Activated T-cell treated with anti-CD3 and anti-CD28 coated beads, Interleukin-2, amount 50 U/mL, for 4 hours (primary cell): Measurements from ENCODE around the gene SEC31A. TPM values are rescaled to one million over a fixed set of nuclear protein-coding genes. Genes with fewer than 3 reads are reported as not detected.
"Not testable (repeated sequence)": the region's sequence is repeated elsewhere in the genome, so short reads cannot be mapped to it uniquely, and the experiment has no call there.

ENCODE experiments used
- ATAC-seq, 2 donors: fragments of 200-7000 bp; cut with Tn5 transposase; one replicate each; pipeline ENCODE4 v1.10.0; 2021
- DNase-seq: peaks from one replicate; pipeline ENCODE4 v3.0.0-alpha.2; 2020
- H3K27me3 Mint-ChIP-seq: one replicate; pipeline ENCODE4 v1.8.0; 2021; ENCODE audit warnings: low read depth, mixed read lengths
- H3K36me3 Mint-ChIP-seq: one replicate; pipeline ENCODE4 v1.8.0; 2022; ENCODE audit warnings: mixed read lengths; ENCODE audit not compliant: insufficient read depth
- H3K4me1 Mint-ChIP-seq: one replicate; pipeline ENCODE4 v1.8.0; 2021; ENCODE audit warnings: low read depth, mixed read lengths
- H3K4me3 Mint-ChIP-seq: one replicate; pipeline ENCODE4 v1.8.0; 2021; ENCODE audit warnings: mild to moderate bottlenecking, moderate library complexity, mixed read lengths
- H3K9me3 Mint-ChIP-seq: one replicate; pipeline ENCODE4 v1.8.0; 2021; ENCODE audit warnings: mixed read lengths
- total RNA-seq, 3 donors: library from RNA; stranded (reverse); gene quantifications; one replicate each; pipeline ENCODE4 v1.2.1, GENCODE V29; 2021

Gene SEC31A
- total RNA-seq, 3 donors from 2014 or later = 114 to 124 (median 123) TPM

DNA sequence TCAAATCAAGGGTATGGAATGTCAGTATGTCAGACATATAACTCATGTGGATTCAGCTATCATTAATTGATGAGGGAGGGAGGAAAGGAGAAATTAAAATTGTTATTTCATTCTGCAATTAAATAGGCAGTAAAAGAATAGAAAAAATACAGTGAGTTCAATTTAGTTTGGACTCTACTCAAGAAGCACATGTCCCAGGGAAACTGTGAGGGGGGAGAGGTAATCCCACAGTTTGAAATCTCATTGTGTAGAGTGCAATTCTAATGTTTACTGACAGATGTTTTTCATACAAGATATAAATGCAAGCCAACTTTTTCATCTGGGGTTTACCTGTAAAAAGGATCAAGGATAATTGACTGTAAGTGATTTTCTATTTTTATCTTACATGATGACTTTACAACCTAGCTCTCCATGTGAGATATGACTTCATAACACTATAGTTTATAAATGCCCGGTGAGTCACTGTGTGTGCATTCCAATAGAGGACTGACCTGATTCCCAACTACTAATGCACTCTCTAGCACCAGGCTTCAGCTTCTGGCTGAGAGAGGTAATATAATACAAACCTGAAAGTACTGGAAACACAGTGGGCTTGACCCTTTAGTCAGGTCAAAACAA, 57.1 kb downstream of the SEC31A start:
- no peak for DNase-seq
- Mint-ChIP-seq H3K36me3 (peaks cover 33% of the 10 kb centered on the region), H3K9me3 (no peaks in the 10 kb centered on the region), H3K27me3 (no peaks in the 10 kb centered on the region), H3K4me3 (no peak overlapping the region), H3K4me1 (no peaks in the 10 kb centered on the region)
- no peak for ATAC-seq

DNA sequence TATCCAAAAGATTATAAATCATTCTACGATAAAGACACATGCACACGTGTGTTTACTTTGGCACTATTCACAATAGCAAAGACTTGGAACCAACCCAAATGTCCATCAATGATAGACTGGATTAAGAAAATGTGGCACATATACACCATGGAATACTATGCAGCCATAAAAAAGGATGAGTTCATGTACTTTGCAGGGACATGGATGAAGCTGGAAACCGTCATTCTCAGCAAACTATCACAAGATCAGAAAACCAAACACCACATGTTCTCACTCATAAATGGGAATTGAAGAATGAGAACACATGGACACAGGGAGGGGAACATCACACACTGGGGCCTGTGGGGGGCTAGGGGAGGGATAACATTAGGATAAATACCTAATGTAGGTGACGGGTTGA, 57.9 kb downstream of the SEC31A start:
- H3K4me3 Mint-ChIP-seq, DNase-seq, H3K4me1 Mint-ChIP-seq, ATAC-seq, H3K27me3 Mint-ChIP-seq, H3K9me3 Mint-ChIP-seq: not testable (repeated sequence)
- H3K36me3 Mint-ChIP-seq = peaks cover 28% of the 10 kb centered on the region

DNA sequence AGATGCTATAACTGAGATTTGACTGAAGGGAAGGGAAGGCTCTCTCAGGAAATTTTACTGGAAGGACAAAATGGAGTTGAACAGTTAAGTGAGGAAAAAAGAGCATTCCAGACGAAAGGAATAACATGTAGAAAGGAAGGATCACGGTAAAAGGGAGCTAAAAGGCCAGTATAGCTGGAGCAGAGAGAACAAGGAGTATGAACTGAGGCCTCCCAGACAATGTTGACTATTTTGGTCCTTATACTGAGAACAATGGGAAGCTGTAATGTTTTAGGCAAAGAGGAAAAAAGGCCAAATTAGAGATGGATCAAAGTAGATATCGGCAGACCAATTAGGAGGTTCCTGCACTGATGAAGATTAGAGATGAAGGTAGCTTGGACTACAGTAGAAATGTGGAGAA, 65.5 kb downstream of the SEC31A start:
- no peak overlapping the region for H3K4me3 Mint-ChIP-seq
- H3K9me3 Mint-ChIP-seq = no peaks in the 10 kb centered on the region
- no peak for DNase-seq
- ATAC-seq = no peak
- no peaks in the 10 kb centered on the region for H3K27me3 Mint-ChIP-seq
- H3K36me3 Mint-ChIP-seq = peaks cover 44% of the 10 kb centered on the region
- H3K4me1 Mint-ChIP-seq = no peaks in the 10 kb centered on the region

DNA sequence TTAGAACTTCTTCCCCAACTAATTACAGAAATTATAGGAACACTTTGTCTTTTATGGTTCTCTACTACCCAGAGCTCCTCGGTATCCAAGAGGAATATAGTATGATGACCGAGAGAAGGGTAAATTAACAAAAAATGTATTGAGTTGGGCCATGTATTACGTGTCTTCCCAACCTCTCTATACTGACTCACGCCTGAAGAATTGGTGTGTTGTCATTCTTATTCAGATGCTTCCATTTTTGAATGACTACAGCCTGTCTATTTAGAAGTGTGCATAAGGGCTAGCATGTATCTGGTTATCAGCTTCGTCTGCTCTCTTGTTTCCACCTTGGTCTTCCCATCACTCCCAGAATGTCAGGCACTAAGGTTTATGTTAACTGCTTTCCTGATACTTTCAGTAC, 67.9 kb downstream of the SEC31A start:
- no peaks in the 10 kb centered on the region for H3K9me3 Mint-ChIP-seq
- no peak overlapping the region for H3K4me3 Mint-ChIP-seq
- no peaks in the 10 kb centered on the region for H3K4me1 Mint-ChIP-seq
- peaks cover 57% of the 10 kb centered on the region for H3K36me3 Mint-ChIP-seq
- no peak for ATAC-seq
- H3K27me3 Mint-ChIP-seq = no peaks in the 10 kb centered on the region
- DNase-seq = no peak

DNA sequence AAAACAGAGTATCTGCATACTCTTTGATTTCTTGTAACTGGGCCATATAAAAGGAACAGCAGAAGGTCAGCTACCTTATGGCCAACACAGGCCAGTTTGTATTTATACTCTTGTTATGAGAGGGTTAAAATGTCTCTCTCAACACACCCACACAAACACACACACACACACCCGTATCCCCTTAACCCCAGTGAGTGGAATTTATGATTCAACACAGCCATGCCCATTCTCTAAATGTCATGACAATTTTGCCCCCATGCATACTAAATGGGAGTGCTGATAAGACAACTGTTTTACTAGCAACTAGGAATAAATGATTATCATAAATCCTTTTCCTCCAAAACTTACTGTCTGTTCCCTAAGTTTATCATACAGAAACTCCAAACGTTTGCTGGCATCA, 70.3 kb downstream of the SEC31A start:
- DNase-seq (no peak), ATAC-seq (no peak)
- Mint-ChIP-seq H3K4me1 (no peaks in the 10 kb centered on the region), H3K36me3 (peaks cover 50% of the 10 kb centered on the region), H3K27me3 (no peaks in the 10 kb centered on the region), H3K4me3 (no peak overlapping the region), H3K9me3 (no peaks in the 10 kb centered on the region)

DNA sequence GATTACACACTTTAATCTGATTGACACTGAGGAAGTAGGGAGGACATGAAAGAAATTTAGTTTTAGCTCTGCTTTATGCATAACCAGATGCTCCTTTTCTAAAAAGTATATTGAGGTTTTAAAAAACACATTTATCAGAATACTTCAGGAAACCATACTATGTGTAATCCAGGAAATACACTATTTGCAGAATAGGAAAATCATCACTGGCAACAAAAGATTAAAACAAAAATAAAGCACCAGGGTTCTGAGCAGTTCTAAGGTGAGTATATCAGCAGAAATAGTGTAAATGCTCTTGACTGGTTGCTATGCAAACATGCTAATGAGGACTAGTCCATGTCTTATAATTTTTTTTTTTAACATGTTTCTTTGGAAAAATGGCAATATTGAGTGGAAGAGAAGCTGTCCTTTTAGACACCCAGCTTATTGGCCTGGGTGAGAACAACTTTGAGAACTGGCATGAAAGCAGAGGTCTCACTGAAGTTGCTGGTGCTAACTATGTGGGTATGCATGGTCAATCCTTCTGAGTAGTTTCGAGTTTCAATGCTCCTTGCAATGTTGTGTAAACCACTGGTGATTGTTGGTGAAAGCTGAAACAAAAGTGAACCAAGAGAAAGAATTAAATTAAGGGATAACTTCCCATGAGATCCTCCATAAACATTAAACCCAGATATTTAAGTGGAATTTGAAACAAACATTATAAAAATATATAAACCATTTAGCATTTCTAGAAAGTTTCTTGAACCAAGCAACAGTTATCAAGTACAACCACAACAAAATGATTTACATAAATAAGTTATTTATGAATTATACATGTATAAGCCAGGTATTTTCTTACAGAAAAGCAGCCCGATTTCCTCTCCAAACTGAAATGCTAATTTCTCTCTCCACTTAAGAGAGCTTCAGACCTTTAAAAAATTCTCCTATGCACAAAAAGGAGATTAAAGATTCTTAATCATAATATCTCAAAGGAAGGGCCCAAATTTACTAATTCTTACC, 72.0 kb downstream of the SEC31A start:
- DNase-seq (no peak), ATAC-seq (no peak)
- no peaks in the 10 kb centered on the region for H3K9me3 Mint-ChIP-seq

DNA sequence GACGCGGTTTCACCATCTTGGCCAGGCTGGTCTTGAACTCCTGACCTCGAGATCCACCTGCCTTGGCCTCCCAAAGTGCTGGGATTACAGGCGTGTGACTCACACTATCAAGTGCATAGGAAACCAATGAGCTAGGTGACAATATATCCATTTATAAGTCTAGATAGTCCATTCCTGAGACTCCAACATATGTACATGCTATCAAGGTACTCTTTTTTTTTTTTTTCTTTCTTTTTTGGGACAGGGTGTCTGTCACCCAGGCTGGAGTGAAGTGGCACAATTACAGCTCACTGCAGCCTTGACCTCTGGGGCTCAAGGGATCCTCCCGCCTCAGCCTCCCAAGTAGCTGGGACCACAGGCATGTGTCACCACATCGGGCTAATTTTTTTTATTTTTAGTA, 74.1 kb downstream of the SEC31A start:
- peaks cover 26% of the 10 kb centered on the region for H3K36me3 Mint-ChIP-seq
- not testable (repeated sequence) for DNase-seq, H3K4me1 Mint-ChIP-seq, H3K27me3 Mint-ChIP-seq, H3K4me3 Mint-ChIP-seq, H3K9me3 Mint-ChIP-seq, ATAC-seq

More for the DNA sequence above, 72.0 kb downstream of the SEC31A start:
- H3K36me3 Mint-ChIP-seq = peaks cover 40% of the 10 kb centered on the region
- H3K27me3 Mint-ChIP-seq = no peaks in the 10 kb centered on the region
- H3K4me3 Mint-ChIP-seq = no peak overlapping the region
- H3K4me1 Mint-ChIP-seq = peaks cover under 1% of the 10 kb centered on the region

DNA sequence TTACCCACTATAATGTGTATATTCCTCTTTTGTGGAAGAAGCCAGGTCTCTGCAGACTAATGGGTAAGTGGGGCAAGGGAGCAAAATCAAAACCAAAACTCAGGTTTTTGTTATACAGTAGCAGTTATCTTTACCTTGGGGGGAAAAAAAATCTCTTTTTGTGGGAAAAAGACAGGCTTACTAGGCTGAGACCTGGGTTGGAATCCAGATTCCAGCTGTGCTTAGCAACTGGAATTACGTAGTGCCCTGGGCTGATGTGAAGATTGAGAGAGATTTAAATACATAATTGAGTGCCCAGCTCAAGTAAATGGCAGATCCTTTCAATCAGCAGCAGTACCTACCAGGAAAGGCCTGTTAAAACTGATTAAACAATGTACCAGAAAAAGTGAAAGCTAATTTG, 76.9 kb downstream of the SEC31A start:
- H3K27me3 Mint-ChIP-seq = no peaks in the 10 kb centered on the region
- DNase-seq (no peak), ATAC-seq (no peak)

DNA sequence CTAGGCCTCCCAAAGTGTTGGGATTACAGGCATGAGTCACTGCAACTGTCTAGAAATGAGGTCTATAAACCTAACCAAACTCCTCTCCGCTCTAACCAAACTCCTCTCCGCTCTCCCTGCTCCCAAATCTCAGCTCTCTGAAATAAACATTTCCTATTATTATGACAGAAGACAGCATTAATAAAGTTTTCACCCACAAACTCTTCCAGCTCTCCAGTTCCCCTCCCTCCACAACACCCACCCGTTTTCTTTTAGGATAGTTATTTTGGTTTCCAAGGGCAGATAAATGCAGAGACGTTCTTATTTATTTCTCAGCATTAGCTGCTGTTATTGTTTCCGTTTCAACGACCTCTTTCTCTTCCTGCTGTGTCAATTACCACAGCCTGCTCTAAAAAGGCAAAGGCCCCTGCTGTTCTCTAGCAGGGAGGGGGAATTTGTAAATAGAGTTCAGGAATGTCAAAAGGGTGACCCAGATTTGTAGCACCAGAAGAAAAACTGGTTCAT, 79.1 kb downstream of the SEC31A start:
- DNase-seq = no peak
- H3K4me1 Mint-ChIP-seq = peaks cover 1% of the 10 kb centered on the region
- no peak for ATAC-seq
- H3K4me3 Mint-ChIP-seq = no peak overlapping the region
- H3K9me3 Mint-ChIP-seq = no peaks in the 10 kb centered on the region
- H3K36me3 Mint-ChIP-seq = peaks cover 1% of the 10 kb centered on the region
- no peaks in the 10 kb centered on the region for H3K27me3 Mint-ChIP-seq

More for the DNA sequence above, 76.9 kb downstream of the SEC31A start:
- Mint-ChIP-seq H3K36me3 (peaks cover 10% of the 10 kb centered on the region), H3K4me3 (no peak overlapping the region), H3K9me3 (no peaks in the 10 kb centered on the region), H3K4me1 (peaks cover 1% of the 10 kb centered on the region)

DNA sequence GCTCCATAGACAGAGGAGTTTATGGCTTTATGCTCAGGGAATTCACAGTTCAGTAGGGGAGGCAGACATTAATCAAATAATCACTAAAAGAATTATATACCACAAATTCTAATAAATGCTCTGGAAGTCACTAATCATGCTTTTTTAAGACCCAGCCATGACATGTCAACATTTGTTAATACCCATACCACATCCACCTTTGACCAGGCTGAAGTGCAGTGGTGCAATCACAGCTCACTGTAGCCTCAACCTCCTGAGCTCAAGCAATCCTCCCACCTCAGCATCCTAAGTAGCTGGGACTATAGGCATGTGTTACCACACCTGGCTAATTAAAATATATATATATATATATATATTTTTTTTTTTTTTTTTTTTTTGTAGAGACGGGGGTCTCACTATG, 79.6 kb downstream of the SEC31A start:
- Mint-ChIP-seq H3K36me3 (no peaks in the 10 kb centered on the region), H3K4me3 (no peak overlapping the region), H3K27me3 (no peaks in the 10 kb centered on the region), H3K9me3 (no peaks in the 10 kb centered on the region), H3K4me1 (peaks cover 1% of the 10 kb centered on the region)
- ATAC-seq (no peak), DNase-seq (no peak)

DNA sequence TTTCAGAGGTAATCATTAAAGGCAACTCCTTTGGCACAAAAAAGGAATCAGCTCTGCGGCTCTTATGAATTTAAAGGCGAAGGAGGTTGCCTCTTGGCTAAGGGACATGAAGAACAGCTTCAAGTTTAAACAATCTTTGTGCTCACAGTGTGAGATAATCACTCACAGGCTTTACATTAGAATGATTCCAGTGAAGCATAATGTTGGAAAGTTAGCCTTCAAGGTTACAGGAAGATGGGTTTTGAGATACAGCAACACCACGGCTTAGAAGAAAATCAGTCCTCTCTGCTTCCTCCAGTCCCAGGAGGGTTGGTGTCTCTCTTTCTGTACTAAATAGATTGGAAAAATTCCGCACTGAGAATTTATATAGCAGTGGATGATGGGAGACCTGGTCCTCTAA, 80.8 kb downstream of the SEC31A start:
- H3K27me3 Mint-ChIP-seq = no peaks in the 10 kb centered on the region
- H3K4me1 Mint-ChIP-seq = peaks cover 1% of the 10 kb centered on the region
- H3K36me3 Mint-ChIP-seq = no peaks in the 10 kb centered on the region
- no peak for DNase-seq
- ATAC-seq = no peak
- H3K4me3 Mint-ChIP-seq = no peak overlapping the region
- no peaks in the 10 kb centered on the region for H3K9me3 Mint-ChIP-seq

DNA sequence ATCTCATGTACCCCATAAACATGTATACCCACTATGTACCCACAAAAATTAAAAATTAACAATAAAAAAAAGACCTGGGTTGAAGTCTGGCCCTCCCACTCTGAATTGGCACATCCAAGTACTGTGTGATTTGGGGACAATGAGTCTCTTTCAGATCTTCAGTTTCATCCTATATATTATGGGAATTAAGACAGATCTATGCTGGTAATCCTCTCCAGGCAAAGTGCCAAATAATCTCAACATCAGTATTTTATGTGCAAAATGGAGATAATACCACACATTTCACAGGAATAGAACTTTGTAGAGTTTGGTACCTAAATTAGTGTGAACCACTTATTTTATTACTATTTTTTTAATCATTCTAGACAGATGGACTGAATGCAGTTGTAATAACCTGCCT, 81.3 kb downstream of the SEC31A start:
- ATAC-seq = no peak
- DNase-seq = no peak
- Mint-ChIP-seq H3K27me3 (no peaks in the 10 kb centered on the region), H3K9me3 (no peaks in the 10 kb centered on the region), H3K4me1 (peaks cover 1% of the 10 kb centered on the region), H3K36me3 (no peaks in the 10 kb centered on the region), H3K4me3 (no peak overlapping the region)

DNA sequence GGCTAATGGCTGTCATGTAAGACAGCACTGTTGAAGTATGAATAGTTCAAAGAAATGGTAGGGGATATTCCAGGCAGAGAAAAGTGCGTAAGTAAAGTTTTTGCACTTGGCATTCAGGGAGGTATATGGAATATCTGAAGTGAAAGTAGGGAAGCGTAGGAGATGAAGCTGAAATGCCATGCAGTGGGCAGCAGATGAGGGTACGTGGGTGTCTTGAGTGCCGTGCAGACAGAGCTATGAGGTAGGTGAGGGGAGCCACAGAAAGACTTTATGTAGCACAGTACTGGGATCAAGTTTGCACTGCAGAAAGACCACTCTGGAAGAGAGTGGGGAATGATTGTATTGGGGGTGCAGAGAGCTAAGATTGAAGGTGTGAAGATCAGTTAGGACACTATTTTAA, 87.2 kb downstream of the SEC31A start:
- Mint-ChIP-seq H3K27me3 (peaks cover 29% of the 10 kb centered on the region), H3K9me3 (no peaks in the 10 kb centered on the region), H3K4me1 (peaks cover 9% of the 10 kb centered on the region), H3K4me3 (no peak overlapping the region), H3K36me3 (no peaks in the 10 kb centered on the region)
- ATAC-seq (no peak), DNase-seq (no peak)

DNA sequence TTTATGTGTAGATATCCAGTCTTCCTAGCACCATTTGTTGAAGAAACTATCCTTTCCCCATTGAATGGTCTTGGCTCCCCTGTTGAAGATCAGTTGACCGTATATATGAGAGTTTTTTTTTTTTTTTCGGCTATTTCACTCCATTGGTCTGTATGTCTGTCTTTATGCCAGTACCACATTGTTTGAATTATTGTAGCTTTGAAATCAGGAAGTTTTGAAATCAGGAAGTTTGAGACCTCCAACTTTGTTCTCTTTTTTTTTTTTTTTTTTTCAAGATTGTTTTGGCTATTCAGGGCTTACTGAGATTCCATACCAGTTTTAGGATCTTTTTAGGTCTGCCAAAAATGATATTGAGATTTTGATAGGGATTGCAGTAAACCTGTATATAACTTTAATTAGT, 88.0 kb downstream of the SEC31A start:
- H3K4me1 Mint-ChIP-seq = peaks cover 9% of the 10 kb centered on the region
- H3K9me3 Mint-ChIP-seq = no peaks in the 10 kb centered on the region
- H3K27me3 Mint-ChIP-seq = peaks cover 31% of the 10 kb centered on the region
- no peaks in the 10 kb centered on the region for H3K36me3 Mint-ChIP-seq
- no peak overlapping the region for H3K4me3 Mint-ChIP-seq
- ATAC-seq (no peak), DNase-seq (no peak)
